COLO829 (cell line): Measurements from ENCODE around the gene POU5F1.

ENCODE experiments used
- DNase-seq: peaks from one replicate; pipeline ENCODE4 v3.0.0; 2012; ENCODE audit warnings: low spot score

Gene POU5F1

DNA sequence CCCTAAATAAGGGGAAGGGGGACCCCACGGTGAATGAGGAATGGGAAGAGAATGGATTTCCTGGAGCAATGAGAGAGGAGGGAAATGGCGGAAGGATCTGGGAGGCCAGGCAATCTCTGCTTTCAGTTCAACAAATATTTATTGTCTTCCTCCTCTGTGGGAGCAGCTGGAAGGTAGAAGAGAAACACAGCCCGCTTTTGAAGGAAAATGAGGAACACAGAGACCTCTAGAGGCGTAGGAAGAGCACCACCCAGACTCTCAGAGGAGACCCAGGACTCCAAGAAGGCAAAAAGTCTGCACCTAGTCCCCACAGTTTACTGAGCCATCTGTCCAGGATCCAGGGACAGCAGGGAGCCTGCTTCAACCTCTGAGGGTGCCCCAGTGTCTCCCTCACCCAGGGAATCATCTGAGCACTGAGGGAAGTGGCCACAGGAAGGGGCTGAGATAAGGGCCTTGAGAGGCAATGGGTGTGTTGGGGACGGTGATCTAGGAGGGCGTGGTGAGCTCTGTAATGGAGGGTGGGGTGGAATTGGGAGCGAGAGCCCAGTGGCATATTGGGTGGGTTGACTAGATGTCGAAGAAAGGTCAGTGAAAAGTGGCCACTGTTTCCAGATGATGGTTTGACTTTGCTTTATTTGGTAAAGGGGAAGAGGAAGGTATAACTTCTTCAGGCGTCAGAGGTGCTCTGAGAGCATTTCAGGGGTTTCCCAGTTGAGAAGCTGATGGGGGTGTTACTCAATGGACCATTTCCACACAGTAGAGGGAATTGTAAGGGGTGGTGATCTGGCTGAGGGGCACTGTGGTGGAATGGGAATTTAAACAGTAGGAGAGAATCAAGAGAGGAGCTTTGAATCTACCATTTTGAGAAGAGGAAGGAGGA, 55.3 kb downstream of the POU5F1 start:
- peak; percentile 64 for DNase-seq

DNA sequence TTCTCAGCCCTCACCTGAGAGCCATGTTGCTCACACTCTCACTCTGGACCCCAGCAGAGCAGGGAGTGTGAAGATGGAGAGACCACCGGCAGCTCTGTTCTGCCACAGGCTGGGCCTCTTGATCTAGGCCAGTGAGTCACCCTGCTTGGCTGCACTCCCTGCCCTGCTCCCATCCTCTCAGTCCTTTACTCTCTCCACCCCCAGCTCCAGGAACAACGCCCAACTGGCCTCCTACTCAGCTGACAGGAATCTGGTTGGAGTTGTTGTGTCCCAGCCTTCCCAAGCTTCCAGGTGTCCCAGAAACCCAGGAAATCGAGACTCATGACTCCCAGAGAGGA, 56.0 kb downstream of the POU5F1 start, which contains the start of gene PSORS1C1:
Gene PSORS1C1, plus strand, starts transcription at position 260 of the 338 bp plus-strand sequence. CDS start 14,833 bp downstream, outside the sequence.
- DNase-seq = peak; percentile 87
